SK-N-SH (cell line): Measurements from ENCODE around the gene ELF4. TPM values are rescaled to one million over a fixed set of nuclear protein-coding genes. Genes with fewer than 3 reads are reported as not detected.

Experiments
- CTCF ChIA-PET: fragments of 300-600, 350-600 bp; formaldehyde crosslinking; extraction: SDS; loops from one replicate; lab custom pipeline; 2021; lab: Yijun Ruan, JAX
- POLR2A ChIA-PET: fragments of 350-600 bp; sonication (Branson Sonifier 250); formaldehyde crosslinking; extraction: SDS; loops from one replicate; lab custom pipeline; 2020; ENCODE audit warnings: antibody characterized with exemption, inconsistent platforms; lab: Yijun Ruan, JAX
- DNase-seq: peaks from one replicate; pipeline ENCODE4 v3.0.0; 2012
- H2AFZ ChIP-seq: fragments of 200-600 bp; sonication (generic); 2 replicates; pipeline ENCODE4 v1.8.1; 2016; ENCODE audit warnings: antibody characterized with exemption, mild to moderate bottlenecking, low read depth
- H3F3A ChIP-seq: fragments of 200-600 bp; sonication (generic); replicated peaks from 2 replicates; pipeline ENCODE3; 2016; ENCODE audit warnings: antibody characterized with exemption, mild to moderate bottlenecking; ENCODE audit not compliant: insufficient read depth
- H3K27ac ChIP-seq, 2 experiments: fragments of 200-500 bp in 1 of 2; fragments of 200-600 bp in 1 of 2; sonication (Bioruptor generic) in 1 of 2; sonication (generic), shearing (Covaris generic) in 1 of 2; 2 replicates each; pipeline versions ENCODE4 v1.5.1 to v1.6.1; 2014 to 2016; ENCODE audit warnings: low read depth in 2 of 2, inconsistent platforms in 1 of 2, low read length in 1 of 2, mild to moderate bottlenecking in 1 of 2, mixed read lengths in 1 of 2
- H3K27me3 ChIP-seq: fragments of 200-600 bp; sonication (generic), shearing (Covaris generic); 2 replicates; pipeline ENCODE4 v1.6.1; 2016; ENCODE audit warnings: mixed run types; ENCODE audit not compliant: insufficient read depth
- H3K36me3 ChIP-seq, 2 experiments: fragments of 200-500 bp in 1 of 2; fragments of 200-600 bp in 1 of 2; sonication (Bioruptor generic) in 1 of 2; sonication (generic) in 1 of 2; replicated peaks in 1 of 2; 2 replicates each; pipeline versions ENCODE3 to v1.5.1; 2014 to 2016; ENCODE audit warnings: low read length in 1 of 2, mild to moderate bottlenecking in 1 of 2; ENCODE audit not compliant: insufficient read depth in 2 of 2, control insufficient read depth in 1 of 2
- H3K4me1 ChIP-seq, 2 experiments: fragments of 200-500 bp in 1 of 2; fragments of 200-600 bp in 1 of 2; sonication (Bioruptor generic) in 1 of 2; sonication (generic), shearing (Covaris generic) in 1 of 2; 2 replicates each; pipeline versions ENCODE4 v1.5.1 to v1.6.1; 2014 to 2016; ENCODE audit warnings: low read depth in 1 of 2, low read length in 1 of 2, mixed run types in 1 of 2; ENCODE audit not compliant: insufficient read depth in 2 of 2, control insufficient read depth in 1 of 2
- H3K4me2 ChIP-seq: fragments of 200-600 bp; sonication (generic), shearing (Covaris generic); 2 replicates; pipeline ENCODE4 v1.6.1; 2017; ENCODE audit warnings: mixed run types
- H3K4me3 ChIP-seq, 2 experiments: fragments of 200-500 bp in 1 of 2; fragments of 200-600 bp in 1 of 2; sonication (Bioruptor generic) in 1 of 2; sonication (generic), shearing (Covaris generic) in 1 of 2; 2 replicates each; pipeline versions ENCODE4 v1.5.1 to v1.8.1; 2014 to 2016; ENCODE audit warnings: low read depth in 2 of 2, inconsistent platforms in 1 of 2, low read length in 1 of 2, mild to moderate bottlenecking in 1 of 2, mixed read lengths in 1 of 2, moderate library complexity in 1 of 2
- H3K79me2 ChIP-seq: fragments of 200-600 bp; sonication (generic); 2 replicates; pipeline ENCODE4 v1.8.1; 2017; ENCODE audit warnings: mild to moderate bottlenecking; ENCODE audit not compliant: insufficient read depth
- H3K9ac ChIP-seq: fragments of 200-600 bp; sonication (generic); 2 replicates; pipeline ENCODE4 v1.6.1; 2017; ENCODE audit warnings: mixed run types
- H3K9me2 ChIP-seq: fragments of 200-600 bp; sonication (generic); 2 replicates; pipeline ENCODE4 v1.6.1; 2017; ENCODE audit warnings: mixed run types
- H3K9me3 ChIP-seq: fragments of 200-600 bp; sonication (generic); 2 replicates; pipeline ENCODE4 v1.6.1; 2017; ENCODE audit warnings: mixed run types, mild to moderate bottlenecking, moderate library complexity
- H4K20me1 ChIP-seq: fragments of 200-600 bp; sonication (generic); 2 replicates; pipeline ENCODE4 v1.6.1; 2017; ENCODE audit warnings: mild to moderate bottlenecking, mixed run types; ENCODE audit not compliant: insufficient read depth
- ELF1 ChIP-seq: IDR thresholded peaks from 2 replicates; pipeline ENCODE4 v1.4.0; 2012
- EP300 ChIP-seq, 2 experiments: IDR thresholded peaks; 2 replicates each; pipeline versions ENCODE4 v1.4.0 to v1.6.1; 2012; ENCODE audit warnings: borderline replicate concordance in 1 of 2, low read depth in 1 of 2, low read length in 1 of 2
- EZH2phosphoT487 ChIP-seq: fragments of 200-600 bp; sonication (generic); IDR thresholded peaks from 2 replicates; pipeline ENCODE4 v1.6.1; 2017; ENCODE audit warnings: low read depth, mixed run types, mild to moderate bottlenecking, antibody characterized with exemption, moderate library complexity, borderline replicate concordance
- FOSL2 ChIP-seq: IDR thresholded peaks from 2 replicates; pipeline ENCODE4 v1.4.0; 2012; ENCODE audit warnings: low read depth, mild to moderate bottlenecking, moderate library complexity, borderline replicate concordance
- FOXM1 ChIP-seq: IDR thresholded peaks from 2 replicates; pipeline ENCODE4 v1.4.0; 2012; ENCODE audit warnings: low read depth, mild to moderate bottlenecking
- GATA2 ChIP-seq: sonication (generic); formaldehyde crosslinking; IDR thresholded peaks from 2 replicates; pipeline ENCODE4 v1.5.0; 2020; ENCODE audit warnings: mild to moderate bottlenecking, missing genetic modification reagents
- JUND ChIP-seq: IDR thresholded peaks from 2 replicates; pipeline ENCODE4 v1.4.0; 2012
- MAX ChIP-seq: IDR thresholded peaks from 2 replicates; pipeline ENCODE4 v1.4.0; 2012; ENCODE audit warnings: low read depth
- MXI1 ChIP-seq: IDR thresholded peaks from 2 replicates; pipeline ENCODE4 v1.6.1; 2012; ENCODE audit warnings: mild to moderate bottlenecking, low read depth, low read length, improper control_type of control experiment
- NRF1 ChIP-seq: IDR thresholded peaks from 2 replicates; pipeline ENCODE4 v1.6.1; 2012; ENCODE audit warnings: low read depth, mild to moderate bottlenecking, low read length
- PBX3 ChIP-seq: IDR thresholded peaks from 2 replicates; pipeline ENCODE4; 2012
- POLR2AphosphoS5 ChIP-seq: IDR thresholded peaks from 2 replicates; pipeline ENCODE4 v1.6.1; 2012; ENCODE audit warnings: low read depth, low read length
- RAD21 ChIP-seq: IDR thresholded peaks from 2 replicates; pipeline ENCODE4 v1.6.1; 2012; ENCODE audit warnings: mild to moderate bottlenecking, low read length
- RCOR1 ChIP-seq: fragments of 150-350 bp; IDR thresholded peaks from 2 replicates; pipeline ENCODE4 v1.6.1; 2017; ENCODE audit warnings: antibody characterized with exemption, low read length
- RXRA ChIP-seq: IDR thresholded peaks from 2 replicates; pipeline ENCODE4 v1.4.0; 2012; ENCODE audit warnings: low read depth, mild to moderate bottlenecking, borderline replicate concordance
- SIN3A ChIP-seq: IDR thresholded peaks from 2 replicates; pipeline ENCODE4 v1.6.1; 2012; ENCODE audit warnings: low read depth, mild to moderate bottlenecking, low read length, moderate library complexity, borderline replicate concordance
- SMC3 ChIP-seq: IDR thresholded peaks from 2 replicates; pipeline ENCODE4 v1.6.1; 2012; ENCODE audit warnings: low read depth, low read length, improper control_type of control experiment
- TAF1 ChIP-seq: IDR thresholded peaks from 2 replicates; pipeline ENCODE4 v1.6.1; 2012; ENCODE audit warnings: low read depth, mild to moderate bottlenecking, low read length, moderate library complexity, borderline replicate concordance
- USF1 ChIP-seq: IDR thresholded peaks from 2 replicates; pipeline ENCODE4 v1.4.0; 2012; ENCODE audit warnings: low read depth, borderline replicate concordance
- USF2 ChIP-seq: fragments of 150-350 bp; IDR thresholded peaks from 2 replicates; pipeline ENCODE4 v1.6.1; 2017; ENCODE audit warnings: antibody characterized with exemption, low read length, low read depth, borderline replicate concordance
- YY1 ChIP-seq: IDR thresholded peaks from 2 replicates; pipeline ENCODE4 v1.4.0; 2012; ENCODE audit warnings: low read depth, mild to moderate bottlenecking
- ZBTB33 ChIP-seq: IDR thresholded peaks from 2 replicates; pipeline ENCODE4 v1.4.0; 2012; ENCODE audit warnings: low read depth, borderline replicate concordance
- WGBS: methylation state at CpG from one replicate; pipeline ENCODE4 v1.1.6; 2017; ENCODE audit warnings: low lambda C conversion rate; 5-methylcytosine and 5-hydroxymethylcytosine counted together
- polyA plus RNA-seq, 3 experiments: library from polyadenylated mRNA; depleted of rRNA; stranded (reverse); fragments of >200 nt; gene quantifications; 2 replicates each; pipeline ENCODE4 v1.2.3, GENCODE V29; 2012

Gene ELF4
- polyA plus RNA-seq, 1 of the 3 experiments (the other 2 are of a cell fraction) = 9.6 TPM

GRCh38 chrX:130139474-130140201 lies 29.3 kb upstream of the ELF4 start:
- no peak overlapping the region for H3K9ac ChIP-seq
- no peaks in the 10 kb centered on the region for H3F3A ChIP-seq
- no peak for TF ChIP-seq SIN3A
- TF ChIP-seq JUND = no peak
- no peak for TF ChIP-seq EP300 (IDR thresholded peaks at IDR 0.05; ENCODE audit: borderline replicate concordance in 1 of 2, low read depth in 1 of 2, low read length in 1 of 2)
- no peak for TF ChIP-seq FOXM1
- TF ChIP-seq RCOR1 = no peak
- TF ChIP-seq ELF1 = no peak
- TF ChIP-seq FOSL2 = no peak
- no peak for TF ChIP-seq MXI1
- no peak for TF ChIP-seq ZBTB33
- no peak for TF ChIP-seq EZH2phosphoT487
- TF ChIP-seq USF1 = no peak
- no peak for TF ChIP-seq TAF1
- no peak for TF ChIP-seq RXRA
- no peak for TF ChIP-seq RAD21
- no peak overlapping the region for H2AFZ ChIP-seq
- H3K4me1 ChIP-seq = no peaks in the 10 kb centered on the region
- CTCF ChIA-PET = interaction anchor here (1.0 to 2.0 kb wide), 2 partner anchors 13 to 60 kb away, joined by 3 to 6 read pairs; no protein-coding TSS in a partner anchor
- POLR2A ChIA-PET = no interaction called here
- no peaks in the 10 kb centered on the region for H3K79me2 ChIP-seq
- no peak overlapping the region for H3K27ac ChIP-seq
- H4K20me1 ChIP-seq = no peaks in the 10 kb centered on the region
- H3K4me3 ChIP-seq = no peak overlapping the region
- H3K9me2 ChIP-seq = no peaks in the 10 kb centered on the region
- H3K9me3 ChIP-seq = no peaks in the 10 kb centered on the region
- no peak overlapping the region for H3K4me2 ChIP-seq
- H3K36me3 ChIP-seq = peaks cover 30 to 48% of the 10 kb centered on the region in 2 experiments
- H3K27me3 ChIP-seq = no peaks in the 10 kb centered on the region
- 79% methylated on average over 3 of the region's 3 CpGs for WGBS
- DNase-seq = no peak

GRCh38 chrX:130136961-130137360 lies 26.7 kb upstream of the ELF4 start:
- WGBS = 97% methylated on average over 8 of the region's 8 CpGs
- no peak overlapping the region for H3K4me3 ChIP-seq
- POLR2A ChIA-PET = no interaction called here
- TF ChIP-seq EZH2phosphoT487 = no peak
- no peak for TF ChIP-seq GATA2 (CRISPR knock-in tag)
- no peak for TF ChIP-seq POLR2AphosphoS5
- no peak for TF ChIP-seq NRF1
- no peak for TF ChIP-seq MAX
- TF ChIP-seq SMC3 = no peak
- TF ChIP-seq USF2 = no peak
- no peak for TF ChIP-seq EP300 (IDR thresholded peaks at IDR 0.05; ENCODE audit: borderline replicate concordance in 1 of 2, low read depth in 1 of 2, low read length in 1 of 2)
- TF ChIP-seq PBX3 = no peak
- no peak for TF ChIP-seq TAF1
- no peak for TF ChIP-seq YY1

More at GRCh38 chrX:130136961-130137360, 26.7 kb upstream of the ELF4 start:
- H4K20me1 ChIP-seq = no peaks in the 10 kb centered on the region
- no peaks in the 10 kb centered on the region for H3K9me3 ChIP-seq
- no peak for DNase-seq
- H3K27me3 ChIP-seq = no peaks in the 10 kb centered on the region
- no peak overlapping the region for H3K4me2 ChIP-seq
- no peak overlapping the region for H2AFZ ChIP-seq
- peaks cover 31 to 44% of the 10 kb centered on the region in 2 experiments for H3K36me3 ChIP-seq
- CTCF ChIA-PET = interaction anchor here (1.1 to 1.4 kb wide), 4 partner anchors 15 to 57 kb away, joined by 3 read pairs; no protein-coding TSS in a partner anchor
- no peaks in the 10 kb centered on the region for H3K4me1 ChIP-seq
- no peaks in the 10 kb centered on the region for H3K9me2 ChIP-seq
- no peaks in the 10 kb centered on the region for H3K79me2 ChIP-seq
- H3F3A ChIP-seq = no peaks in the 10 kb centered on the region
- no peak overlapping the region for H3K9ac ChIP-seq
- H3K27ac ChIP-seq = no peak overlapping the region
